Stimulated activated naive CD8-positive, alpha-beta T cell treated with anti-CD3 and anti-CD28 coated beads, Interleukin-15, amount 100 ng/mL, for 72 hours (primary cell): ENCODE measurements around the gene ACOT7.

ENCODE experiments used
- ATAC-seq: fragments of 150-1000 bp; cut with Tn5 transposase; 2 replicates; pipeline ENCODE4 v1.10.0; 2021; ENCODE audit warnings: mild to moderate bottlenecking, moderate library complexity
- DNase-seq, 2 donors: peaks; one replicate each; pipeline ENCODE4 v3.0.0; 2021 to 2022
- H3K27ac Mint-ChIP-seq, 2 donors: one replicate each; pipeline ENCODE4 v1.8.0; 2022; ENCODE audit warnings: mild to moderate bottlenecking in 2 of 2, mixed read lengths in 2 of 2, moderate library complexity in 2 of 2
- H3K27me3 Mint-ChIP-seq: one replicate; pipeline ENCODE4 v1.8.0; 2022; ENCODE audit warnings: mixed read lengths
- H3K4me1 Mint-ChIP-seq: one replicate; pipeline ENCODE4 v1.8.0; 2022; ENCODE audit warnings: mild to moderate bottlenecking, mixed read lengths
- H3K4me3 Mint-ChIP-seq, 2 donors: one replicate each; pipeline ENCODE4 v1.8.0; 2022; ENCODE audit warnings: mild to moderate bottlenecking in 2 of 2, mixed read lengths in 2 of 2, moderate library complexity in 1 of 2
- H3K9me3 Mint-ChIP-seq, 2 donors: one replicate each; pipeline ENCODE4 v1.8.0; 2022; ENCODE audit warnings: mixed read lengths in 2 of 2

The ACOT7 gene

GRCh38 chr1:6307099-6307498 lies 86.5 kb downstream of the ACOT7 start:
- Mint-ChIP-seq H3K4me1 (no peaks in the 10 kb centered on the region), H3K9me3 (peaks cover 16 to 17% of the 10 kb centered on the region in 2 donors), H3K27me3 (no peaks in the 10 kb centered on the region), H3K27ac (no peak overlapping the region), H3K4me3 (no peak overlapping the region)
- no peak for DNase-seq
- ATAC-seq, result no peak

- Mint-ChIP-seq H3K27ac (no peak overlapping the region), H3K4me1 (no peaks in the 10 kb centered on the region), H3K9me3 (peaks cover 15 to 16% of the 10 kb centered on the region in 2 donors), H3K4me3 (no peak overlapping the region), H3K27me3 (no peaks in the 10 kb centered on the region)
- ATAC-seq (no peak), DNase-seq (no peak)
Measured at GRCh38 chr1:6303397-6304012, 90.1 kb downstream of the ACOT7 start.

- DNase-seq, result no peak
- Mint-ChIP-seq H3K4me3 (no peak overlapping the region), H3K9me3 (peaks cover 5 to 6% of the 10 kb centered on the region in 2 donors), H3K27me3 (no peaks in the 10 kb centered on the region), H3K27ac (peak overlapping the region in 1 of 2 donors; percentile 27), H3K4me1 (no peaks in the 10 kb centered on the region)
- no peak for ATAC-seq
Measured at GRCh38 chr1:6302568-6302967, 91.0 kb downstream of the ACOT7 start.

GRCh38 chr1:6301526-6301925 lies 92.0 kb downstream of the ACOT7 start:
- H3K27ac Mint-ChIP-seq, result no peak overlapping the region
- ATAC-seq (no peak), DNase-seq (no peak)
- no peak overlapping the region for H3K4me3 Mint-ChIP-seq
- H3K9me3 Mint-ChIP-seq, result no peaks in the 10 kb centered on the region
- no peaks in the 10 kb centered on the region for H3K4me1 Mint-ChIP-seq
- no peaks in the 10 kb centered on the region for H3K27me3 Mint-ChIP-seq

GRCh38 chr1:6300342-6301048 lies 93.1 kb downstream of the ACOT7 start:
- DNase-seq, result no peak
- H3K4me1 Mint-ChIP-seq, result no peaks in the 10 kb centered on the region
- no peak for ATAC-seq

GRCh38 chr1:6299557-6300165 lies 93.9 kb downstream of the ACOT7 start:
- no peak for DNase-seq
- H3K4me3 Mint-ChIP-seq, result no peak overlapping the region
- no peaks in the 10 kb centered on the region for H3K9me3 Mint-ChIP-seq
- ATAC-seq, result no peak
- H3K27me3 Mint-ChIP-seq, result no peaks in the 10 kb centered on the region
- H3K4me1 Mint-ChIP-seq, result no peaks in the 10 kb centered on the region
- no peak overlapping the region for H3K27ac Mint-ChIP-seq

More at GRCh38 chr1:6300342-6301048, 93.1 kb downstream of the ACOT7 start:
- peak overlapping the region in 1 of 2 donors; percentile 21 for H3K27ac Mint-ChIP-seq
- no peaks in the 10 kb centered on the region for H3K9me3 Mint-ChIP-seq
- H3K27me3 Mint-ChIP-seq, result no peaks in the 10 kb centered on the region
- H3K4me3 Mint-ChIP-seq, result no peak overlapping the region

GRCh38 chr1:6298940-6299465 lies 94.6 kb downstream of the ACOT7 start:
- Mint-ChIP-seq H3K27ac (peak overlapping the region in 1 of 2 donors; percentile 24), H3K27me3 (no peaks in the 10 kb centered on the region), H3K4me3 (no peak overlapping the region), H3K9me3 (no peaks in the 10 kb centered on the region), H3K4me1 (no peaks in the 10 kb centered on the region)
- ATAC-seq (no peak), DNase-seq (no peak)

- ATAC-seq, result no peak
Measured at GRCh38 chr1:6298530-6298929, 95.0 kb downstream of the ACOT7 start.

GRCh38 chr1:6295910-6296309 lies 97.7 kb downstream of the ACOT7 start:
- DNase-seq (no peak), ATAC-seq (no peak)
- peak overlapping the region in 1 of 2 donors; percentile 33 for H3K27ac Mint-ChIP-seq
- no peak overlapping the region for H3K4me3 Mint-ChIP-seq
- H3K9me3 Mint-ChIP-seq, result no peaks in the 10 kb centered on the region
- no peaks in the 10 kb centered on the region for H3K4me1 Mint-ChIP-seq
- H3K27me3 Mint-ChIP-seq, result no peaks in the 10 kb centered on the region

More at GRCh38 chr1:6298530-6298929, 95.0 kb downstream of the ACOT7 start:
- Mint-ChIP-seq H3K27ac (peak overlapping the region in 1 of 2 donors; percentile 64), H3K27me3 (no peaks in the 10 kb centered on the region), H3K4me3 (no peak overlapping the region), H3K4me1 (no peaks in the 10 kb centered on the region), H3K9me3 (no peaks in the 10 kb centered on the region)
- no peak for DNase-seq

- DNase-seq, result no peak
- Mint-ChIP-seq H3K27ac (no peak overlapping the region), H3K4me1 (no peaks in the 10 kb centered on the region), H3K27me3 (no peaks in the 10 kb centered on the region), H3K4me3 (no peak overlapping the region), H3K9me3 (no peaks in the 10 kb centered on the region)
- no peak for ATAC-seq
Measured at GRCh38 chr1:6294890-6295556, 98.5 kb downstream of the ACOT7 start.

GRCh38 chr1:6294080-6294889 lies 99.3 kb downstream of the ACOT7 start:
- Mint-ChIP-seq H3K27me3 (no peaks in the 10 kb centered on the region), H3K27ac (no peak overlapping the region), H3K4me3 (no peak overlapping the region), H3K9me3 (no peaks in the 10 kb centered on the region), H3K4me1 (no peaks in the 10 kb centered on the region)
- DNase-seq (no peak), ATAC-seq (no peak)

GRCh38 chr1:6292102-6292501 lies 101.5 kb downstream of the ACOT7 start:
- H3K4me3 Mint-ChIP-seq, result no peak overlapping the region
- no peaks in the 10 kb centered on the region for H3K4me1 Mint-ChIP-seq
- no peaks in the 10 kb centered on the region for H3K9me3 Mint-ChIP-seq
- no peak for DNase-seq
- no peak overlapping the region for H3K27ac Mint-ChIP-seq
- H3K27me3 Mint-ChIP-seq, result no peaks in the 10 kb centered on the region
- ATAC-seq, result no peak

GRCh38 chr1:6288665-6289064 lies 104.9 kb downstream of the ACOT7 start:
- no peak overlapping the region for H3K4me3 Mint-ChIP-seq
- H3K4me1 Mint-ChIP-seq, result no peaks in the 10 kb centered on the region
- ATAC-seq (no peak), DNase-seq (no peak)
- H3K9me3 Mint-ChIP-seq, result no peaks in the 10 kb centered on the region
- no peaks in the 10 kb centered on the region for H3K27me3 Mint-ChIP-seq
- no peak overlapping the region for H3K27ac Mint-ChIP-seq

GRCh38 chr1:6288026-6288425 lies 105.5 kb downstream of the ACOT7 start:
- ATAC-seq, result no peak
- no peaks in the 10 kb centered on the region for H3K4me1 Mint-ChIP-seq
- H3K9me3 Mint-ChIP-seq, result no peaks in the 10 kb centered on the region
- no peak overlapping the region for H3K4me3 Mint-ChIP-seq
- no peak overlapping the region for H3K27ac Mint-ChIP-seq
- DNase-seq, result no peak
- H3K27me3 Mint-ChIP-seq, result no peaks in the 10 kb centered on the region

GRCh38 chr1:6287431-6287886 lies 106.1 kb downstream of the ACOT7 start:
- H3K27ac Mint-ChIP-seq, result peak overlapping the region in 1 of 2 donors; percentile 6
- no peak overlapping the region for H3K4me3 Mint-ChIP-seq
- no peaks in the 10 kb centered on the region for H3K27me3 Mint-ChIP-seq
- no peaks in the 10 kb centered on the region for H3K9me3 Mint-ChIP-seq
- DNase-seq (no peak), ATAC-seq (no peak)
- no peaks in the 10 kb centered on the region for H3K4me1 Mint-ChIP-seq
